Hepatocyte (in vitro differentiated cells): ENCODE data around the gene TRPV3. TPM values are rescaled to one million over a fixed set of nuclear protein-coding genes. Genes with fewer than 3 reads are reported as not detected.

Experiments
- DNase-seq: peaks from one replicate; pipeline ENCODE4 v3.0.0-alpha.2; 2016; ENCODE audit warnings: low spot score
- H2AFZ ChIP-seq: fragments of 200-600 bp; sonication (generic); 2 replicates; pipeline ENCODE4 v1.6.0; 2016; ENCODE audit warnings: antibody characterized with exemption, mild to moderate bottlenecking
- H3K27ac ChIP-seq: fragments of 200-600 bp; sonication (generic); 2 replicates; pipeline ENCODE4 v1.5.1; 2016; ENCODE audit warnings: mild to moderate bottlenecking
- H3K27me3 ChIP-seq: fragments of 200-600 bp; sonication (generic); 2 replicates; pipeline ENCODE4 v1.6.1; 2016
- H3K36me3 ChIP-seq: fragments of 200-600 bp; sonication (generic); replicated peaks from 2 replicates; pipeline ENCODE4 v1.5.1; 2016; ENCODE audit warnings: low read depth; ENCODE audit not compliant: insufficient read depth
- H3K4me1 ChIP-seq: fragments of 200-600 bp; sonication (generic); 2 replicates; pipeline ENCODE4 v1.5.1; 2016; ENCODE audit warnings: mild to moderate bottlenecking, moderate library complexity; ENCODE audit not compliant: insufficient read depth
- H3K4me2 ChIP-seq: fragments of 200-600 bp; sonication (generic); 2 replicates; pipeline ENCODE4 v1.6.0; 2016
- H3K4me3 ChIP-seq: fragments of 200-600 bp; sonication (generic); 2 replicates; pipeline ENCODE4 v1.5.1; 2016; ENCODE audit warnings: mild to moderate bottlenecking
- H3K79me2 ChIP-seq: fragments of 200-600 bp; sonication (generic); 2 replicates; pipeline ENCODE4 v1.6.0; 2017; ENCODE audit warnings: mild to moderate bottlenecking
- H3K9me2 ChIP-seq: fragments of 200-600 bp; sonication (generic); replicated peaks from 2 replicates; pipeline ENCODE4 v1.6.0; 2017; ENCODE audit warnings: mild to moderate bottlenecking; ENCODE audit not compliant: insufficient read depth
- H3K9me3 ChIP-seq: fragments of 200-600 bp; sonication (generic); 2 replicates; pipeline ENCODE4 v1.5.1; 2016; ENCODE audit warnings: low read depth, mild to moderate bottlenecking
- H4K20me1 ChIP-seq: fragments of 200-600 bp; sonication (generic); 2 replicates; pipeline ENCODE4 v1.6.0; 2016; ENCODE audit warnings: mild to moderate bottlenecking; ENCODE audit not compliant: insufficient read depth, poor library complexity, severe bottlenecking
- CTCF ChIP-seq: fragments of 200-600 bp; sonication (generic); IDR thresholded peaks from 2 replicates; pipeline ENCODE4 v1.5.1; 2016; ENCODE audit warnings: antibody characterized with exemption, mild to moderate bottlenecking; ENCODE audit not compliant: poor library complexity
- EZH2 ChIP-seq: fragments of 200-600 bp; sonication (generic); IDR thresholded peaks from 2 replicates; pipeline ENCODE4 v1.6.1; 2016; ENCODE audit warnings: antibody characterized with exemption, mild to moderate bottlenecking, borderline replicate concordance
- EZH2phosphoT487 ChIP-seq: fragments of 200-600 bp; sonication (generic); IDR thresholded peaks from one replicate; pipeline ENCODE4 v1.6.1; 2018; ENCODE audit warnings: antibody characterized with exemption, mild to moderate bottlenecking, low read depth, moderate library complexity; ENCODE audit not compliant: unreplicated experiment, severe bottlenecking
- WGBS: methylation state at CpG from one replicate; pipeline ENCODE4 v1.1.6; 2016; ENCODE audit warnings: low lambda C conversion rate; ENCODE audit errors: missing lambda C conversion rate; 5-methylcytosine and 5-hydroxymethylcytosine counted together
- polyA plus RNA-seq: library from polyadenylated mRNA; unstranded; fragments of >200 nt; fragmentation: Nextera tagmentation; extraction: Ambion mirVana; gene quantifications from 2 replicates; pipeline ENCODE4 v1.2.1, GENCODE V29; 2016
- total RNA-seq: library from RNA; depleted of rRNA; stranded (reverse); fragments of >200 nt; gene quantifications from 2 replicates; pipeline ENCODE4 v1.2.3, GENCODE V29; 2014

Gene TRPV3
- total and polyA plus RNA-seq, 2 experiments from 2014 or later = 1.4 to 2.6 TPM

- H4K20me1 ChIP-seq = no peaks in the 10 kb centered on the region
- H3K9me3 ChIP-seq = no peaks in the 10 kb centered on the region
- H3K4me3 ChIP-seq = no peak overlapping the region
- TF ChIP-seq EZH2phosphoT487 (no peak), CTCF (peak; percentile 27)
- H3K27me3 ChIP-seq = no peaks in the 10 kb centered on the region
- no peak for DNase-seq
- H3K9me2 ChIP-seq = no peaks in the 10 kb centered on the region
- H3K36me3 ChIP-seq = no peaks in the 10 kb centered on the region
- no peaks in the 10 kb centered on the region for H3K4me1 ChIP-seq
- WGBS = 86% methylated on average over 16 of the region's 16 CpGs
- H2AFZ ChIP-seq = no peak overlapping the region
- H3K79me2 ChIP-seq = no peaks in the 10 kb centered on the region
- H3K27ac ChIP-seq = no peak overlapping the region
- H3K4me2 ChIP-seq = no peak overlapping the region
Observed at GRCh38 chr17:3602499-3602898, 44.9 kb upstream of the TRPV3 start.

GRCh38 chr17:3600529-3601205 is 43.1 kb upstream of the TRPV3 start:
- no peaks in the 10 kb centered on the region for H3K27me3 ChIP-seq
- WGBS = over 99% methylated on average over 15 of the region's 15 CpGs
- no peaks in the 10 kb centered on the region for H3K9me3 ChIP-seq
- no peaks in the 10 kb centered on the region for H4K20me1 ChIP-seq
- no peak overlapping the region for H3K27ac ChIP-seq
- H3K79me2 ChIP-seq = no peaks in the 10 kb centered on the region
- H3K4me1 ChIP-seq = no peaks in the 10 kb centered on the region
- H3K4me2 ChIP-seq = no peak overlapping the region
- H3K4me3 ChIP-seq = no peak overlapping the region
- no peak overlapping the region for H2AFZ ChIP-seq
- H3K9me2 ChIP-seq = no peaks in the 10 kb centered on the region
- no peak for TF ChIP-seq CTCF
- TF ChIP-seq EZH2phosphoT487 = no peak
- no peak for TF ChIP-seq EZH2
- DNase-seq = no peak
- H3K36me3 ChIP-seq = no peaks in the 10 kb centered on the region

- H3K27me3 ChIP-seq = no peaks in the 10 kb centered on the region
- H2AFZ ChIP-seq = no peak overlapping the region
- no peaks in the 10 kb centered on the region for H4K20me1 ChIP-seq
- no peaks in the 10 kb centered on the region for H3K9me2 ChIP-seq
- H3K4me3 ChIP-seq = no peak overlapping the region
- no peak for DNase-seq
- H3K36me3 ChIP-seq = no peaks in the 10 kb centered on the region
- H3K4me1 ChIP-seq = no peaks in the 10 kb centered on the region
- TF ChIP-seq CTCF = no peak
- TF ChIP-seq EZH2 = no peak
- no peak for TF ChIP-seq EZH2phosphoT487
- 92% methylated on average over 13 of the region's 13 CpGs for WGBS
- H3K27ac ChIP-seq = no peak overlapping the region
- H3K4me2 ChIP-seq = no peak overlapping the region
- no peaks in the 10 kb centered on the region for H3K9me3 ChIP-seq
- H3K79me2 ChIP-seq = no peaks in the 10 kb centered on the region
Observed at GRCh38 chr17:3598078-3598477, 40.5 kb upstream of the TRPV3 start.
